Measurements from ENCODE around the gene TM4SF20.

Gene TM4SF20

GRCh38 chr2:227411990-227412350 lies 32.9 kb upstream of the TM4SF20 start:
- TF ChIP-seq EZH2phosphoT487 (IDR thresholded peaks at IDR 0.05; ENCODE audit: borderline replicate concordance, low read length) (no peak), CTCF (IDR thresholded peaks at IDR 0.05; ENCODE audit: low read depth, low read length, poor library complexity, severe bottlenecking) (no peak)
- H3K4me2 ChIP-seq (ENCODE audit: low read length) = no peak overlapping the region
- H3F3A ChIP-seq (ENCODE audit: control insufficient read depth, insufficient read depth) = no peaks in the 10 kb centered on the region
- no peak overlapping the region for H3K27ac ChIP-seq (ENCODE audit: low read depth, low read length)
- H3K9me3 ChIP-seq (ENCODE audit: control insufficient read depth, insufficient read depth, low read length) = no peaks in the 10 kb centered on the region
- H3K36me3 ChIP-seq (ENCODE audit: control insufficient read depth, low read length) = no peaks in the 10 kb centered on the region
- 0 out of 2 replicates have a peak, but pooled peaks cover 3% of the 10 kb centered on the region for H3K27me3 ChIP-seq (ENCODE audit: control insufficient read depth, low read length)
- no peaks in the 10 kb centered on the region for H3K79me2 ChIP-seq (ENCODE audit: control insufficient read depth, low read length)
- H4K20me1 ChIP-seq (ENCODE audit: control insufficient read depth, insufficient read depth, low read depth, low read length) = no peaks in the 10 kb centered on the region
- H3K4me3 ChIP-seq (ENCODE audit: low read length) = no peak overlapping the region
- no peaks in the 10 kb centered on the region for H3K4me1 ChIP-seq (ENCODE audit: control insufficient read depth, low read length)
- no peaks in the 10 kb centered on the region for H3K9me2 ChIP-seq (replicated peaks; ENCODE audit: control insufficient read depth, low read length)

- Histone ChIP-seq H3K36me3 (ENCODE audit: control insufficient read depth, low read length) (no peaks in the 10 kb centered on the region), H3K27me3 (ENCODE audit: control insufficient read depth, low read length) (peaks cover 7% of the 10 kb centered on the region), H3K9me3 (ENCODE audit: control insufficient read depth, insufficient read depth, low read length) (no peaks in the 10 kb centered on the region), H3K9me2 (replicated peaks; ENCODE audit: control insufficient read depth, low read length) (no peaks in the 10 kb centered on the region), H4K20me1 (ENCODE audit: control insufficient read depth, insufficient read depth, low read depth, low read length) (no peaks in the 10 kb centered on the region), H3K27ac (ENCODE audit: low read depth, low read length) (no peak overlapping the region), H3K4me2 (ENCODE audit: low read length) (no peak overlapping the region), H3K4me1 (ENCODE audit: control insufficient read depth, low read length) (no peaks in the 10 kb centered on the region), H3K4me3 (ENCODE audit: low read length) (no peak overlapping the region), H3K79me2 (ENCODE audit: control insufficient read depth, low read length) (no peaks in the 10 kb centered on the region), H3F3A (ENCODE audit: control insufficient read depth, insufficient read depth) (no peaks in the 10 kb centered on the region)
- TF ChIP-seq EZH2phosphoT487 (IDR thresholded peaks at IDR 0.05; ENCODE audit: borderline replicate concordance, low read length) (no peak), CTCF (IDR thresholded peaks at IDR 0.05; ENCODE audit: low read depth, low read length, poor library complexity, severe bottlenecking) (no peak)
These were observed 32.3 kb upstream of the TM4SF20 start for GRCh38 chr2:227411320-227411989.

GRCh38 chr2:227410191-227410590 lies 31.1 kb upstream of the TM4SF20 start:
- no peak overlapping the region for H3K4me2 ChIP-seq (ENCODE audit: low read length)
- H3K36me3 ChIP-seq (ENCODE audit: control insufficient read depth, low read length) = no peaks in the 10 kb centered on the region
- H3K9me2 ChIP-seq (replicated peaks; ENCODE audit: control insufficient read depth, low read length) = no peaks in the 10 kb centered on the region
- H3K79me2 ChIP-seq (ENCODE audit: control insufficient read depth, low read length) = no peaks in the 10 kb centered on the region
- TF ChIP-seq EZH2phosphoT487 (IDR thresholded peaks at IDR 0.05; ENCODE audit: borderline replicate concordance, low read length) (no peak), CTCF (IDR thresholded peaks at IDR 0.05; ENCODE audit: low read depth, low read length, poor library complexity, severe bottlenecking) (no peak)
- H3F3A ChIP-seq (ENCODE audit: control insufficient read depth, insufficient read depth) = no peaks in the 10 kb centered on the region
- peaks cover 9% of the 10 kb centered on the region for H3K27me3 ChIP-seq (ENCODE audit: control insufficient read depth, low read length)
- H4K20me1 ChIP-seq (ENCODE audit: control insufficient read depth, insufficient read depth, low read depth, low read length) = no peaks in the 10 kb centered on the region
- H3K4me1 ChIP-seq (ENCODE audit: control insufficient read depth, low read length) = no peaks in the 10 kb centered on the region
- H3K27ac ChIP-seq (ENCODE audit: low read depth, low read length) = no peak overlapping the region
- H3K4me3 ChIP-seq (ENCODE audit: low read length) = no peak overlapping the region
- H3K9me3 ChIP-seq (ENCODE audit: control insufficient read depth, insufficient read depth, low read length) = no peaks in the 10 kb centered on the region
